SK-MEL-5 (cell line): ENCODE measurements around the gene CPB2. TPM values are rescaled to one million over a fixed set of nuclear protein-coding genes. Genes with fewer than 3 reads are reported as not detected.

Source experiments
- DNase-seq: peaks from one replicate; pipeline ENCODE4 v3.0.0-alpha.2; 2016; ENCODE audit warnings: low read depth, low spot score
- in situ Hi-C: cut with HindIII; loops from 2 replicates; pipeline ENCODE4 v1.10.0; 2016; ENCODE audit warnings: low sequenced_read_pairs, high pct_unique_total_duplicates, low pct_unique_long_range_greater_than_20kb
- polyA plus RNA-seq, 2 experiments: library from polyadenylated mRNA; depleted of rRNA; stranded (reverse); fragments of >200 nt; gene quantifications; 2 replicates each; pipeline ENCODE4 v1.2.3, GENCODE V29; 2015
- total RNA-seq: library from RNA; depleted of rRNA; stranded (reverse); fragments of >200 nt; shearing (Covaris generic); gene quantifications from 2 replicates; pipeline ENCODE4 v1.2.3, GENCODE V29; 2014; rRNA removed

Gene CPB2, protein sequence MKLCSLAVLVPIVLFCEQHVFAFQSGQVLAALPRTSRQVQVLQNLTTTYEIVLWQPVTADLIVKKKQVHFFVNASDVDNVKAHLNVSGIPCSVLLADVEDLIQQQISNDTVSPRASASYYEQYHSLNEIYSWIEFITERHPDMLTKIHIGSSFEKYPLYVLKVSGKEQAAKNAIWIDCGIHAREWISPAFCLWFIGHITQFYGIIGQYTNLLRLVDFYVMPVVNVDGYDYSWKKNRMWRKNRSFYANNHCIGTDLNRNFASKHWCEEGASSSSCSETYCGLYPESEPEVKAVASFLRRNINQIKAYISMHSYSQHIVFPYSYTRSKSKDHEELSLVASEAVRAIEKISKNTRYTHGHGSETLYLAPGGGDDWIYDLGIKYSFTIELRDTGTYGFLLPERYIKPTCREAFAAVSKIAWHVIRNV
- 0.55 and 0.93 TPM in 2 replicates for total RNA-seq
- polyA plus RNA-seq (2015; cell fraction: cytosol; rRNA removed): 0.21 and 0.41 TPM in 2 replicates
- 0.41 TPM in 1 of 2 replicates, not detected in the other for polyA plus RNA-seq (2015; cell fraction: nucleus; rRNA removed)

DNA sequence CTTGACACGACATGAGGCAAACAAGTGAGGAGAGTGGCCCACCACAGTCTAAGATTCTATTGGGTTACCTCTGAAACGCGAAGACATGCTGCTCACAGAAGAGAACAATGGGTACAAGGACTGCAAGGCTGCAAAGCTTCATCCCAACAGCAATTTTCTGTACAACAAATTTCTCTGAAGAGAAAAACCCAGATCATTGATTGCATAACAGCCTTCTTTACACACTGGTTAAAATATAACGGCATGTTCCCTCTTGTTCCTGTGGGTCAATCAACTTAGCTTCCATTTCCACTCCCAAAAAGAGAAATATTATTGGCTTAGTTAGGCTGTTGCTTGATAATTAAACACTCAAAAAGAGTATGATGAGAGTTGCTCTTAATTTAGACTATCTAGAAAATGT is at the start of gene CPB2:
Gene CPB2, minus strand, starts transcription at position 166 of the 400 bp plus-strand sequence. Its CDS starts 24 bp downstream, at position 142.
- no peak for DNase-seq
- in situ Hi-C loops: no loop called here

DNA sequence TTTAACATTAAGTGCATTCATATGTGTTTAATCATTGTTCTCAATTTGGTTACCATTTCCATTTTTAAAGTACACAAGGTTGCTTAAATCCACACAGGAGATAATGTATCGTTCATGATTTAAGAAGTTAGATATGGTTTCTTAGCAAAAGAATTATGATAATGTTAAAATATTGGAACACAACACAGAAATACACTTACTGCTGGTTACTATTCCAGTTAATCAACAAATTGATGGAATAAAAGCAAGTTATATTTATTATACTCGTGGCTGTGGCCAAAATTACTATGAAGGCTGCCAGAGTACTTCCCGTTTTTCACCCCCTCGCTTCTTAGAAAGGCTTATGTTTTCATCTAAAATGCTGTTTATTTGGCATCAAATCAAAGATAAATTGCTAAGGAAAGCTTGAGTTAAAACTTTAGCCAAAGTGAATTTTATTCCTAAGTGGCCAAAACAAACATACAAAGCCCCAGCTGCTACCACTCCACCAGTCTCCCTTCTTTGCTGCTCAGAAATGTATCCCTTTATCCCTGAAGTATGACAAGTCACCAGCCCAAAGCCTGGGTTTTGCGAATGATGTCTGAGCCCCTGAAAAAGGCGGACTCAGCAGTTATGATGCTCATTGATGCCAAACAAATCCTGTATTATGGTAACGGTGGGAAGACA is 49.4 kb upstream of the CPB2 start:
- in situ Hi-C loops: loop anchor here (25.0 kb wide), 1 partner anchor 108 kb away; no protein-coding TSS in a partner anchor
- no peak for DNase-seq

DNA sequence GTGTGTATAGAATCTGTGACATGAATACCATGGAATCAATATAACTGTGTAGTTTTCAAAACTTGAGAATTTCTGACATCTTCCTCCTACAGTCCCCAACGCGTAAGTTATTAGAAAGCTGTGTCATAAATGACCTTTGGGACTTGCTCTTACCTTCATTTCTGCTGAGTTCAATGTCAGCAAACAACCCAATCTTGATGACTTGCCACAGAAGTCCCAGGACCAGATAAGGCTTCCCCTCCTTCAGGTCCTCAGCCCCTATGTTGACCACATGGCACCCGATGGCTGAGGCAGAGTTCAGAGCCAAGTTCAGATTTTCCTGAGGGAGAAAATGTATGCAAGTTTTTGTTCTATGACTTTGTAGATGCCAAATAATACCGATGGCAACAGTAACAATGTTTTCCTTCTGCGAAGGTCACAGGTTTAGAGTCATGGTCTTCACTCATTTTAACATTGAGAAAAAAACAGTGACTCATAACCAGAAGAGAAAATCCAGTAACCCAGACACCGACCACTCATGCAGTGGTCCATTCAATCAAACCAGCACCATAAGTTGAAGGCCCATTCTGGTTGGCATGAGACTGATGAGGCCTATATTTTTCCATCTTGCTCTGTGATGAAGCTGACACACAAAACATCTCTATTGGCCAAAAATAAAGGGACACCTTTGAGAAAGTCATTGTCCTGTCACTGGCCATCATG is 47.9 kb upstream of the CPB2 start:
- no peak for DNase-seq
- in situ Hi-C loops: loop anchor here (25.0 kb wide), 1 partner anchor 110 kb away; no protein-coding TSS in a partner anchor

DNA sequence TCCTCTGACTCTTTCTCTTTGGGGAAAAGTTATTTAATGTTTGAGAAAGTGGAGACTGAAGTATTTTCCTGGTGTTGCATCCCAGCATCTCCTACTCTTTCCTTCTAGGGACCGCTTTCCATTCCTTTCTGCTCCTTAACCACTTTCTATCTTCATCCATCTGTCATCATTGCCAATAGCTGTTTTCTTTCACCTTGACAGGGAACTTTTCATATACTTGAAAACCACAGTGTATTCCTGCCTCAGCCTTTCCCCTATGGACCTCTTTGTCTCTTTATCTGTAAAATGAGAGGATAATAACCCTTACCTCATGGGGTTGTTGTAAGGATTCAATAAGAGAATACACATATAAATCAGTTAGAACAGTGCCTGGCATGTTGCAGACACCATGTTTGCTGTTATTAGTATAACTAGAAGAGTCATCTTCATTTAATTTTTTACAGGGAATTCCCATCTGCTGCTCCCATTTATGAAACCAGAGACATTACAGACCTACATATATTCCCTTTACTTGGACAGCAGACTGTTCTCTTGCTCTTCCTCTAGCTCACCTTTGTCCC is 45.4 kb upstream of the CPB2 start:
- DNase-seq: no peak
- in situ Hi-C loops: loop anchor here (25.0 kb wide), 1 partner anchor 112 kb away; no protein-coding TSS in a partner anchor

DNA sequence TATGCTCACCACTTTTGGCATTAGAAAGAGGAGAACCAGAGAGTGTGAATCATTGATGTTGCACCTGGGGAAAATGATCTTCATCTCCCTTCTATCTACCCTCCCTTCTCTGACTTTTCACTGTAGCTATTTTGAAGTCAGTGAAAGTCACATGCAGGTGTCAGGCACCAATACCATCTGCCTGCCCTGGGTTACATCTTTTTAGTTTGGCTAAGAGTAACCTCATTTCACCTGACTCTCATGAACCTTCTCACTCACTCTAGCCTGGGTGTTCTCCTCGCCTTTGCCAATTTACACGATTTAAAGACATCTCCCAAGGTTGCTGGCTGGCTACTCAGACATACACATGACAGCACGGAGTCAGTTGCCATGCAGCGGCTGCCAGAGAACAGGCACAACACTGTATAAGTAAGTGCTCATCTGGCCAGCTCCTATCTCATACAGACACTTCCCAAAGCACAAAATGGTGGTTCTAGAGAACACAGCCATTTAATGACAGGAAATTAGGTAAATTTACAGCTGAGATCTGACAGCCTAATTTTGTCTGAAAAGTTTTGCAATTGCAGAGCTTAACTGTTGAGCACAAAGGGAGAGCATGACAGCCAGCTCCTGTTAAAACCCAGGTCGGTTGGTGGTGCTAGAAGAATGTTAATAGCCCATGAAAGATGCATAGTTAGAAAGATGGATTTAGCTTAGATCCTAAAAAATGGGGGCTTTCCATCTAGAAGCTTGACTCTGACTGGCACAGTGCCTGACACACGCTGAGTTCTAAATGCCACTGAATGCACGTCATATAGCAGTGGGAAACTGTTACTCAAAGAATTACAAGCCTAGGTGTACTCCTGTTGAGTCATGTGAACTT is 44.7 kb upstream of the CPB2 start:
- DNase-seq: peak; percentile 21
- in situ Hi-C loops: loop anchor here (25.0 kb wide), 1 partner anchor 113 kb away; no protein-coding TSS in a partner anchor

DNA sequence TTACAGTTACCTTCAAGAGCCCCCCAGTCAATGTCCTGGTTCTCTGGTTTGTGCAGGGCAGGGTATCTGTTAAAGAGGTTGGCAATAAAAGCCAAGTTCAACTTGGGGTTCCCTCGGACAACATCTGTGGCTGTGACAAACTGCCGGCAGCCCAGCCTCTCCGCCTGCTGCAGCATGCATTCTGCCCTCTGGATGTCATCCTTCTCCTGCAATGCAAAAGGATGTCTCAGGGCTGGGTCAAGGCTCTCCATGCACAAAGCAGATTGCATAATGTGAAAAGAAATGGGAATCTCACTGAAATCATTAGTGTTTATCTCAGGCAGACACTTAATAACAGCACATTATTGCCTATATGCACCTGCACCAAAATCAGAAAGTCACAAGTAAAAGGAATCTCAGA is 42.1 kb upstream of the CPB2 start:
- in situ Hi-C loops: no loop called here
- peak; percentile 53 for DNase-seq

DNA sequence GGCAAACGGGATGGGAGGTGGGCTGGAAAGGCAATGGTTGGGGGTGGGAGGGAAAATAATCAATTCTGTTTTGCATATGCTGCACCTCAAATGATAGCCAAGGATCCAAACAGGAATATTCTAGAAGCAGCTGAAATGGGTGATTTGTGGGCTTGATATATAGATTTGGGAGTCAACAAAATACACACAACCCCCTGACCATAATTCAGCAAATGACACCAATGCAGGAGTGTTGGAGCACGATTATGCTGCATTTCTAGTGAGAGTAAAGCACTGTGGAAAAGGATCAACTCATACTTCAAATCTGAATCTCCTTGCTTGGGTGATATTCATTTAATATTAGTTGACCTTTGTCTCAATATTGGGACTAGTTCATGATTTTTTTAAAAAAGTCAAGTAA is 41.1 kb upstream of the CPB2 start:
- DNase-seq: no peak
- in situ Hi-C loops: no loop called here

DNA sequence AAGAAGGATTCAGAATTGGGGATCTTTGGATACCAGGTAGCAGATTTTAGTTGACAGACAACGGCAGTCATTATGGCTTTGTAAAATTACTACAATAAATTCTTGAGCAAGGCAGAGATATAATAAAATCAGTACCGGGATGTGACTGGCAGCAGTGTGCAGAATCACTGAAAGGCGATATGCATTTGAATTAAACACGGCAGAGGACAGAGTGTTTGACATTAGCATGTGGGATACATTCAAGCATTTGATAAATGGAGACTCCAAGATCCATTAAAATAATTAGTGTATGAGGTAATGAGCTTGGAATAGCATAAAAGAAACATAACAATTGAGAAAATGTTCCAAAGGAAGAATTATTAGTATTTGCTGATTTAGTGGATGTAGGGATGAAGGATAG is 40.3 kb upstream of the CPB2 start:
- in situ Hi-C loops: no loop called here
- no peak for DNase-seq

DNA sequence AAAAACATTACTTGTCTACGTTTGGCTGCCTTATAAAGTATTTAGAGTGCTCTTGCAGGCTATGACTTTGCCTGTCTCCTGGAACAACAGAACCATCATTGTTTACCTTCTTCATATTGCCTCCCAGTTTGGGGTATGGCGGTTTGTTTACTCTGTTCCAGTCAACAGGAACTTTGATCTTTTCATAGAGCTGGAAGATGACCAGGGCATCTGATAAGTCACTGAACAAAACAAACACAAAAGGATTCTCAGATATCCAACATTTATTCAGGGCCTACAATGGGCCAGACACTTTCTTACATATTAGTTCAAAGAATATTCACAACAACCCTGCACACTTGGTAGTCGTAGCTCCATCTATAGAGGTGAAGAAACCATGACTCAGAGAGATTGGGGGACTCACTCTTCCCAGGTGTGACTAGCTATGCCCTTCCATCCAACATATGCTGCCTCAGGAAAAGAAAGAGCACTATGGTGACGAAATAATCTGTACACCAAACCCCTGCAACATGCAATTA is 38.4 kb upstream of the CPB2 start:
- no peak for DNase-seq
- in situ Hi-C loops: no loop called here

DNA sequence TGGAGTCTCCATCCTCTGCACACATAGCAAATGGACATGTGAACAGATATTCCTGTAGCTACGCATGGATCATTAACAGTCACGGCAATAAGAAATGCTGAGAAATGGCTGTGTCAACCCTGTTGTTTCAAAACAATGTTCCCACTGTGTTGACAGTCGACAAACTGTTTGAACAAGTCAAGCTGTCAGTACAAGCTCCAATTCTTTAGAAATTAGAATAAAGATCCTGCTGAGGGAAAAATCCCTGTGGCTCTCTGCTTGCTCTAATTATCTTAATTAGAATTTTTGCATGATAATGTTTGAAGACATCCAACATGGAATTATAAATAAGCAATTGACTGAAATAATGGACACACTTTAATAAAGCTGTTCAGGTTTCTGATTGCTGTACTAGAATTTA is 37.9 kb upstream of the CPB2 start:
- in situ Hi-C loops: no loop called here
- no peak for DNase-seq

DNA sequence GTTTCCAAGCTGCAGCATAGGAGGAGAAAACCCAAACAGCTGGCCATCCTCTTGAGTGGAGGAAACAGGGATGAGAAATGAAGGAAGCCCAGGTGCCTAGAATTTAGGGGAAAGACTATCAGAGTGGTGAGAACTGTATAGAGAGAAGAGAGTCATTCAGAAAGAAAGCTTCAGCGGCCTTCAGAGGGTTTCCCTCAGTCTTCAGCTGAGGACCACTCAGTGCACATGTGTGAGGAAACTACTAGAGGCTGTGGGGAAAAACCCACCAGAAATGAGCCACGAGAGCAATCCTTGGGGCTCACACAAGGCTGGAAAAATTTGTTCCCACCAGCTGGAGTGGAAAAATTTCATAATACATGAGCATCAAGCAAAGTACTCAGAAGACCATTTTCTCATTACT is 35.2 kb upstream of the CPB2 start:
- no peak for DNase-seq
- in situ Hi-C loops: no loop called here

DNA sequence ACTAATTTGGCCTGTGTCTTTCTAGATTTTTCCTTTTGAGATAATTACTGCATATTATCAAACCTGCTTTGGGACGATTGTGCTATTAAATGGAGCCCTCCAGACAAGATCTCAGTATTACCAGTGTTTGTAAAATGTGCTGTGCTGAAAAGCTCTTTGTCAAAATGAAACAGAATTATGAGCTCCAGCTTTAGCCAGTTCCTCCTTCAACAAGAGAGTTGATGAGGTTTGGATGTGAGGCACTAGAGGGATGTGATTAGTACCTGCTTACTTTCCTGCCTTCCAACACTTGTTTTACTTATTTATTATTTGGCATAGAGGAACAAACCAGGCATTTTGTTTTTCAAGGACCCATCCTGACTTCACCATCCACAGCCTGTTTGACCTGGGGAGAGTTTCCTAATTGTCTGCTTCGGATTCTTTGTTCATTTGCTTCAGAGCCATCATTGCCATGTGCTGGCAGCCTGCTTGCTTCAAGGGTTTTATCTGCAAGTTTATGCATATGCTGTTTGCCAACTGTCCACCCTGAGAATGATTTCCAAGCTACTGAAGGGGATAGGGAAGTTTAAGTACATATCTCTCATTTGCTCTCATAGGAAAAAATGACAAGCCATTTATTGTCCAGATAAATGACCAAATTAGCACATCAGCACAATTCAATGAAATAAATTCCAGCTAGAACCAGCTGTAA is 32.9 kb upstream of the CPB2 start:
- DNase-seq: no peak
- in situ Hi-C loops: no loop called here

DNA sequence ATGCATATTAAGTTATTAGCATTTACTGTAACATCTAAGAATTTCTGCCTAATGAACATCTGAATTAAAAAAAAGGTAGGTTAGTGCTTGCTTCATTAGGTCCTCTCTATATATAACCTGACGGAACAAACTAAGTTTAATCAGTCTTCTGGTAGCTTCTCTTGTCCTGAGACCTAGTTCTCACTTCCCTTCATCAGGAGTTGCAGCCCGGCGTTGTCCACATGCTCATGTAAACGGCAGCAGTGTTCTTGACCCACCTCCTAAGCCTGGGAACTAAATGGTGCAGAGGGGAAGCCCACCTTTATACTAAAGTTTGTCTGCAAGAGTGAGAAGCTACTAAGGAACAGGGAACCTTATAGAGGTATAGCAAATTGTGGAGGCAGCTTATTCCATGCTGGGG is 31.9 kb upstream of the CPB2 start:
- DNase-seq: no peak
- in situ Hi-C loops: no loop called here

DNA sequence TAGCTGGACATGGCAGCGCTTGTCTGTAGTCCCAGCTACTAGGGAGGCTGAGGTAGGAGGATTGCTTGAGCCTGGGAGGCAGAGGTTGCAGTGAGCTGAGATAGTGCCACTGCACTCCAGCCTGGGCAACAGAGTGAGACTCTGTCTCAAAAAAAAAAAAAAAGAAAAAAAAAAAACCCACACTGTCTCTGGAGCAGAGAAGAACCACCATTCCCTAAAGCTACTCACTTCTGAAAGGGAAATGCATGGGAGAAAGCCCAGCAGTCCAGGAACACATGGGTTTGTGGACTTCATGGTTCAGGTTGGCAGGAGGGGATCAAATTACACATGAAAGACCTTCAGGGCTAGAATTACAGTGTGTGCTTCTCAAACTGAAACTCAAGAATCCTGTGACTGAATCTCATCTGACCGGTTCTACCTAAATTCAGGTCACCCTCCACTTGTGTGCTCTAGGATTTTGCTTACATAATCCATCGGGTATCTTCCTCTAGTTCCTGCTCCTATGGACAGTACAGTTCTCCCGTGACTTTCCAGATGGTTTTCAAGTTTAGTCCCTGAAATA is 30.2 kb upstream of the CPB2 start:
- DNase-seq: peak; percentile 80
- in situ Hi-C loops: no loop called here

DNA sequence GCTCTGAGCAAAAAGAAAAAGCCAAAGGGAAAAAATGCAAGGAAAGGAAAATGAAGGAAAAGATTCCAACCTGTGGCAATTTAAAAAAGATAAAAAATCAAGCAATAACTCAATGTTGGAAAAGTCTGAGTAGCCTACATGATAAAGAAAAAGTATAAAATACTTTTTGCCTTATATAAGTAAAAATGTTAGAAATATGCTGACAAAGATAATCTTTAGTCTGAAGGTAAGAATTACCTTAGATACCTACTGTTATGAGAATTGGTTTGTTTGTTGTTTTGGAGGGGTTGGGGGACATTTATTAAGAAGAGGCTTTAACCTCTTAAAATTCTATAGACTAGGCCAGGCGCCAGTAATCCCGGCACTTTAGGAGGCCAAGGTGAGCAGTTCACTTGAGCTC is 29.7 kb upstream of the CPB2 start:
- no peak for DNase-seq
- in situ Hi-C loops: no loop called here

DNA sequence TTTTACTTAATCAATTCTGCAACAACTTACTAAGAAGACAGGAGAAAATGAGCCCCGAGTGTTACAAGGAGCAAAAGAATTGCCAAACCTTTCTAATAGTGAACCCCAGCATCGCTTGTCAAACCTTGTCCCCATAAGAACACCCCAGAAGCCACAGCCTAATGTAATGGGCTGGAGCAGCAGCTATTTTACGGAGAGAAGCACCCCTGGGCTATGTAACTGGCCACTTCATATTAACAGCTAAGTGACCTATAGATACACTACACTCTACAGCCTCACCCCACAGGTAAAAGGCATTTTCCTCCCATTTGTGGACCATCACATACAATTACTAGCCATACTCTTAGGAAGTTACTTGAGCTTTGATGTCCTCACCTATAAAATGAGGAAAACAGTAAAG is 27.3 kb upstream of the CPB2 start:
- in situ Hi-C loops: no loop called here
- DNase-seq: no peak
